Tibial nerve (tissue), 4 donors: ENCODE measurements around the gene BST2. TPM values are rescaled to one million over a fixed set of nuclear protein-coding genes. Genes with fewer than 3 reads are reported as not detected.
A peak's percentile ranks its signal among the peaks of the same experiment; 100 is the strongest.

Source experiments
- DNase-seq, 2 donors: peaks; one replicate each; pipeline ENCODE4 v3.0.0-alpha.2; 2019; ENCODE audit warnings: low spot score in 2 of 2
- H3K27ac ChIP-seq, 4 donors: fragments of 200-600 bp; sonication (generic) in 3 of 4; one replicate each; pipeline ENCODE4 v1.5.1; 2017 to 2019; ENCODE audit warnings: mild to moderate bottlenecking in 1 of 4
- H3K27me3 ChIP-seq, 2 donors: fragments of 200-600 bp; sonication (generic) in 1 of 2; one replicate each; pipeline versions ENCODE4 v1.5.1 to v1.6.0; 2017 to 2019
- H3K36me3 ChIP-seq, 3 donors: fragments of 200-600 bp; sonication (generic); one replicate each; pipeline ENCODE4 v1.5.1; 2018 to 2019
- H3K4me1 ChIP-seq, 4 donors: fragments of 200-600 bp; sonication (generic) in 3 of 4; one replicate each; pipeline ENCODE4 v1.5.1; 2017 to 2019
- H3K4me3 ChIP-seq, 4 donors: fragments of 200-600 bp; sonication (generic) in 3 of 4; one replicate each; pipeline ENCODE4 v1.5.1; 2017 to 2019; ENCODE audit warnings: mild to moderate bottlenecking in 1 of 4, moderate library complexity in 1 of 4
- H3K9me3 ChIP-seq, 4 donors: fragments of 200-600 bp; sonication (generic) in 3 of 4; one replicate each; pipeline ENCODE4 v1.5.1; 2017 to 2019
- EP300 ChIP-seq, 2 donors: sonication (generic); formaldehyde crosslinking; IDR thresholded peaks; one replicate each; pipeline ENCODE4 v1.6.1; 2017; ENCODE audit warnings: antibody characterized with exemption in 2 of 2, mild to moderate bottlenecking in 1 of 2
- POLR2A ChIP-seq, 2 donors: fragments of 450-650 bp; IDR thresholded peaks; one replicate each; pipeline ENCODE4 v1.6.1; 2017; ENCODE audit warnings: antibody characterized with exemption in 2 of 2, mild to moderate bottlenecking in 2 of 2, moderate library complexity in 2 of 2
- WGBS, 2 donors: methylation state at CpG; one replicate each; pipeline ENCODE4 v1.1.5; 2018; 5-methylcytosine and 5-hydroxymethylcytosine counted together
- total RNA-seq, 4 donors: library from RNA; depleted of rRNA; stranded (reverse); fragments of >200 nt; gene quantifications; one replicate each; pipeline ENCODE4 v1.1.0, GENCODE V29; 2016
- TF ChIP-seq, protein P1 (sequence below), 5 experiments: fragments of 200-600 bp in 3 of 5; fragments of 450-650 bp in 2 of 5; sonication (generic) in 3 of 5; IDR thresholded peaks; one replicate each; pipeline ENCODE4 v1.5.1; 2016 to 2019; ENCODE audit warnings: antibody characterized with exemption in 5 of 5, mild to moderate bottlenecking in 3 of 5, moderate library complexity in 2 of 5

Gene BST2
- total RNA-seq, 4 donors from 2014 or later = 71.0 to 77.4 (median 72.2) TPM

DNA sequence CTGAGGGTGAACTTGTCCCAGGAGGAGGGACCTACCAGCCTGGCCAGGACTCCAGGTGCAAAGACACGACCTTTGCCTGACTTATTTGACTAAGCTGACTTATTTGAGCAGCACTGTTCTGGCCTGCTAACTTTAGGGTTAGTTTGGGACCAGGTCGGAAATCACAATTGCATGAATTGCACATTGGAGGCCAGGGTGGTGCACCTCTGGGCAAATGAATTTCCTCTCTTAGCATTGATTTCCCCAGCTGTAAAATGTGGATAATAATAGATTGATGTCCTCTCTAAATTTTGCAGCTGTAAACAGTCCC is 1.4 kb upstream of the BST2 start:
- H3K36me3 ChIP-seq = no peaks in the 10 kb centered on the region
- H3K27ac ChIP-seq = peak overlapping the region in 3 of 4 donors; percentile 77 to 83 (median 80)
- no peaks in the 10 kb centered on the region for H3K9me3 ChIP-seq
- DNase-seq = no peak
- TF ChIP-seq EP300 (IDR thresholded peaks at IDR 0.05) (no peak), POLR2A (IDR thresholded peaks at IDR 0.05) (no peak)
- TF ChIP-seq, protein P1, sequence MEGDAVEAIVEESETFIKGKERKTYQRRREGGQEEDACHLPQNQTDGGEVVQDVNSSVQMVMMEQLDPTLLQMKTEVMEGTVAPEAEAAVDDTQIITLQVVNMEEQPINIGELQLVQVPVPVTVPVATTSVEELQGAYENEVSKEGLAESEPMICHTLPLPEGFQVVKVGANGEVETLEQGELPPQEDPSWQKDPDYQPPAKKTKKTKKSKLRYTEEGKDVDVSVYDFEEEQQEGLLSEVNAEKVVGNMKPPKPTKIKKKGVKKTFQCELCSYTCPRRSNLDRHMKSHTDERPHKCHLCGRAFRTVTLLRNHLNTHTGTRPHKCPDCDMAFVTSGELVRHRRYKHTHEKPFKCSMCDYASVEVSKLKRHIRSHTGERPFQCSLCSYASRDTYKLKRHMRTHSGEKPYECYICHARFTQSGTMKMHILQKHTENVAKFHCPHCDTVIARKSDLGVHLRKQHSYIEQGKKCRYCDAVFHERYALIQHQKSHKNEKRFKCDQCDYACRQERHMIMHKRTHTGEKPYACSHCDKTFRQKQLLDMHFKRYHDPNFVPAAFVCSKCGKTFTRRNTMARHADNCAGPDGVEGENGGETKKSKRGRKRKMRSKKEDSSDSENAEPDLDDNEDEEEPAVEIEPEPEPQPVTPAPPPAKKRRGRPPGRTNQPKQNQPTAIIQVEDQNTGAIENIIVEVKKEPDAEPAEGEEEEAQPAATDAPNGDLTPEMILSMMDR (IDR thresholded peaks at IDR 0.05) = no peak
- 64 to 68% methylated on average over 2 of the region's 2 CpGs for WGBS, 2 donors
- peak overlapping the region in 2 of 4 donors; percentile 45 to 49 for H3K4me3 ChIP-seq
- H3K4me1 ChIP-seq = peaks cover 0 to 29% (median 9%) of the 10 kb centered on the region in 4 donors
- peaks cover 0 to 12% of the 10 kb centered on the region in 2 donors for H3K27me3 ChIP-seq

DNA sequence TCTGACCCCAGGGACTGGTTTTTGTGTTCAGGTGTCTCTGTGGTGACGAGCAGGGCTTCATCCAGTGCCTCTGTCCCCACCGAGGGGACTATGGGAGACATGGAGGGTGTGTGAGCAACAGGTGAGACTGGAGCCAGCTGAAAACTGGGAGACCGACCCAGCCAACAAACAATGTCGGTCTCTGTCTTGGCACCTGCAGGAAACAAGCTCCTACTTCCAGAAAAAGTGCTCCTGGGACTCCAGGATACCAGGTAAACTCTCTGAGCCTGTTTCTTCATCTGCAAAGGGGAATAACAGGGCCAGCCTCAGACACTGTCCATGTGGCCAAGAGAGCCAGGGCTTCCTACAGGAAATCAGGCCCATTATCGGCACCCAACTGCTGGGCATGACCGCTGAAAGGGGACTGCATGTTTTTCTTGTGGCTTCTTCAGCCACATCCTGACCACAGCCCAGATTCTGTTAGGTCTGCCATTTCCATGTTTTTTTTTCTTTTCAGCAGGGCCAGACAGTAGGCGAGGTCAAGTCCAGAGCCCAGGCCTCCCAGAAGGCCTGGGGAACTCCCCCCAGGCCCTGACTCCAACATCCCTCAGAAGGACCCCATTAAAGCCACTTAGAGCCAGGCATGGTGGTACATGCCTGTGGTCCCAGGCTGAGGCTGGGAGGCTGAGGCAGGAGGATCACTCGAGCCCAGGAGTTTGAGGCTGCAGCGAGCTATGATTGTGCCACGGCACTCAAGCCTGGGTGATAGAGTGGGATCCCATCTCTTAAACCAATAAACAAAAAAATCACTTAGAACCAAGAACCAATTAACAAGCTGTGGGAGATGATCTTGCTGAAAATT is 836 bp upstream of the BST2 start:
- no peaks in the 10 kb centered on the region for H3K9me3 ChIP-seq
- H3K36me3 ChIP-seq = no peaks in the 10 kb centered on the region
- peak overlapping the region; percentile 64 to 83 (median 78) for H3K27ac ChIP-seq
- H3K4me3 ChIP-seq = peak overlapping the region; percentile 9 to 49 (median 36)
- no peak for DNase-seq
- H3K27me3 ChIP-seq = peaks cover 0 to 12% of the 10 kb centered on the region in 2 donors
- no peak for TF ChIP-seq POLR2A (IDR thresholded peaks at IDR 0.05)
- WGBS, 2 donors = 73 to 78% methylated on average over 10 of the region's 10 CpGs
- H3K4me1 ChIP-seq = peaks cover 0 to 29% (median 9%) of the 10 kb centered on the region in 4 donors

DNA sequence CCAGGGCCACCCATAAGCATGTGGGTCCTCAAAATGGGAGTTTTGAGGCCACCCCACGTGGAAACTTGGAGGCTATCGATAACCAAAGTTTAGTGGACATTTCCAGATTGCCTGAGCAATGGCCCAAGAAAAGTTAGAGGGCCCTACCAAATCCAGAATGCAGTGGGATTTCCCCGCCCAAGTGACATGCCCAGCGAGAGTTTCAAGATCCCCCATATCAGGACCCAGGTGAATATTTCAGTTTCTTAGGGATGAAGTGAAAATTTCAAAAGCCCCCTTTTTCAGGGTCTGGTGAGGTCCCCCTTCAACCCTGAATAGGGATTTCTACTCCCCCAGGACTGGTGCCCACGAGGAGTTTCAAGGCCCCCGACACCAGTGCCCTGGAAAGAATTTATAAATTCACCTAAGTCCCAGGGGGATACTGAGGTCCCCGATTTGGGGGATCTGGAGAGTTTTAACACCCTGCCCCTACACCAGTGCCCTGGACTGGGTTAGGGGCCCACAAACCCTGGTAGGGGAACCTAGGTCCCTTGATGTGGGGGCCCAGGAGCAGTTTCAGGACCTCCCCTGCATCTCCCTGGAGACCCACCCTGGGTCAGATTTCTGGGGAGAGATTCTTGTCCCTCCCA is 695 bp downstream of the BST2 start:
- 73 to 85% methylated on average over 7 of the region's 7 CpGs for WGBS, 2 donors
- H3K4me3 ChIP-seq = peak overlapping the region; percentile 27 to 49 (median 36)
- no peak for DNase-seq
- peak overlapping the region; percentile 49 to 83 (median 78) for H3K27ac ChIP-seq
- peaks cover 0 to 29% (median 9%) of the 10 kb centered on the region in 4 donors for H3K4me1 ChIP-seq
- TF ChIP-seq EP300 (IDR thresholded peaks at IDR 0.05) = no peak
- TF ChIP-seq POLR2A (IDR thresholded peaks at IDR 0.05) = no peak
- TF ChIP-seq, protein P1 (IDR thresholded peaks at IDR 0.05) = no peak
- no peaks in the 10 kb centered on the region for H3K36me3 ChIP-seq
- peaks cover 0 to 18% of the 10 kb centered on the region in 2 donors for H3K27me3 ChIP-seq
- H3K9me3 ChIP-seq = no peaks in the 10 kb centered on the region

DNA sequence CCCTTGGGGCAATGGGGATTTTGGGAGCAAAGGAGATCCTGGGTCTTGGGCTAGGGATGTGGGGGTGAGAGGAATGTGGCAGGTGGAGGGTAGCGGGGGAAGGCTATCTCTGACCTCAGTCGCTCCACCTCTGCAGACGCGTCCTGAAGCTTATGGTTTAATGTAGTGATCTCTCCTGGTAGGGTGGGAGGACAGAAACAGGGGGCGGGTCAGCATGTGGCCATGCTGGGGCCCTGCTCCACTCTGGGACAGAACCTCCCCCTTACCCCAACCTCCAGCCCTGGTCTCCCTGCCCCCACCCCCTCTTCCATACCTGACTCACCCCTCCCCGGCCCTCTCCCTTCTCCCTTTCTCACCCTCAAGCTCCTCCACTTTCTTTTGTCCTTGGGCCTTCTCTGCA is 1.4 kb downstream of the BST2 start:
- H3K9me3 ChIP-seq = no peaks in the 10 kb centered on the region
- H3K4me3 ChIP-seq = peak overlapping the region in 2 of 4 donors; percentile 28 to 49
- WGBS, 2 donors = 68 to 79% methylated on average over 6 of the region's 6 CpGs
- H3K27ac ChIP-seq = peak overlapping the region in 3 of 4 donors; percentile 38 to 83 (median 80)
- TF ChIP-seq, protein P1 (IDR thresholded peaks at IDR 0.05) = no peak
- H3K4me1 ChIP-seq = peaks cover 0 to 29% (median 9%) of the 10 kb centered on the region in 4 donors
- H3K36me3 ChIP-seq = no peaks in the 10 kb centered on the region
- DNase-seq = no peak
- H3K27me3 ChIP-seq = peaks cover 0 to 18% of the 10 kb centered on the region in 2 donors

DNA sequence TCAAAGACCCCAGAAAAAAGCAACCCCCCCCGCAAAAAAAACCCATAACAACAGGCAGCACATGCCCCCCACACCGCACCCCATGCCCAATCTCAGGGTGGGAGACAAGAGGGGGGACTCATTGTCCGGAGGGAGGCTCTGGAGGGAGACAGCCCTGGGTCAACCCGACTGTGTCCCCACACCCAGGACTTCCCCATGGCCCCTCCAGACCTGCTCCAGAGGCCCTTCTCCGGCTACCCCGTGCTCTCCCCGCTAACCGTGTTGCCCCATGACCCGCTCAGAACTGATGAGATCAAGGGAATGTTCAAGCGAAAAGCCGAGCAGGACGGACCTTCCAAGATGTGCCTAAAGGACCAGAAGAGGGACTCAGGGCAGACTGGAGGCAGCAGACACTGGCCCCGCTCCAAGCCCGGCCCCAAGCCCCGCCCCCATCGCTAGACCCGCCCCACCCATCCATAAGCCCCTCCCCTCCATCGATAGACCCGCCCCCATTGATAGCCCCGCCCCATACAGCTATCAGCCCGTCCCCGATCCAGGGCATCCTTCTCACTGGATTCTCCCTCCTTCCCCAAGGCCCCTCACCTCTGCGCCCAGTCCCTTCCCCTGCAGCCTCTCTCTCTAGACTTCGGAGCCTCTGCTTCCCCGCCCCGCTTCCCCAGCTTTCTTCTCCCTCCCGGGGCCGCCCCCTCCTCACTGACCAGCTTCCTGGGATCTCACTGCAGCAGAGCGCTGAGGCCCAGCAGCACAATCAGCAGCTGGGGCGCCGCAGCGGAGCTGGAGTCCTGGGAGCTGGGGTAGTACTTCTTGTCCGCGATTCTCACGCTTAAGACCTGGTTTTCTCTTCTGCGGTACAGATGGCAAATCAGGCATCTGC is 2.2 kb downstream of the BST2 start:
- Histone ChIP-seq H3K4me3 (peak overlapping the region in 1 of 4 donors; percentile 49), H3K27ac (peak overlapping the region in 1 of 4 donors; percentile 80), H3K4me1 (peaks cover 0 to 29% (median 9%) of the 10 kb centered on the region in 4 donors), H3K9me3 (no peaks in the 10 kb centered on the region), H3K36me3 (no peaks in the 10 kb centered on the region), H3K27me3 (peaks cover 0 to 18% of the 10 kb centered on the region in 2 donors)
- WGBS, 2 donors = 37 to 47% methylated on average over 16 to 32 of the region's 36 CpGs
- TF ChIP-seq, protein P1 (IDR thresholded peaks at IDR 0.05) = no peak
- no peak for TF ChIP-seq POLR2A (IDR thresholded peaks at IDR 0.05)
- TF ChIP-seq EP300 (IDR thresholded peaks at IDR 0.05) = no peak
- DNase-seq = no peak
